A673 (cell line): ENCODE measurements around the gene FBRS. TPM values are rescaled to one million over a fixed set of nuclear protein-coding genes. Genes with fewer than 3 reads are reported as not detected.

ENCODE experiments used
- BruUV-seq: library from RNA; stranded (reverse); fragments of 400-500 nt; replicated peaks from 2 replicates; lab custom pipeline; 2021; lab: Mats Ljungman, UMichigan
- CTCF ChIA-PET: fragments of 300-600 bp; sonication (Branson Sonifier 250); formaldehyde crosslinking; loops from one replicate; lab custom pipeline; 2022; ENCODE audit warnings: antibody characterized with exemption; lab: Charles Lee
- POLR2A ChIA-PET: fragments of 300-600 bp; sonication (Branson Sonifier 250); formaldehyde crosslinking; loops from one replicate; lab custom pipeline; 2022; ENCODE audit warnings: antibody characterized with exemption; ENCODE audit not compliant: low non-redundant PET; lab: Charles Lee
- DNase-seq: peaks from one replicate; pipeline ENCODE4 v3.0.0-alpha.2; 2015; ENCODE audit warnings: low spot score
- H3K27ac ChIP-seq: fragments of 200-600 bp; sonication (generic); 2 replicates; pipeline ENCODE4 v1.5.1; 2016; ENCODE audit warnings: mixed run types, low read depth, mild to moderate bottlenecking, mixed read lengths, antibody characterized with exemption, low read length; ENCODE audit not compliant: poor library complexity, severe bottlenecking
- H3K27me3 ChIP-seq: fragments of 200-600 bp; sonication (generic); replicated peaks from 2 replicates; pipeline ENCODE4 v1.6.1; 2017; ENCODE audit warnings: mixed run types, low read depth, mild to moderate bottlenecking, mixed read lengths, antibody characterized with exemption, low read length; ENCODE audit not compliant: insufficient read depth, poor library complexity
- H3K36me3 ChIP-seq: fragments of 200-600 bp; sonication (generic); 2 replicates; pipeline ENCODE4 v1.6.1; 2016; ENCODE audit warnings: mixed run types, mild to moderate bottlenecking, mixed read lengths, antibody characterized with exemption, low read length; ENCODE audit not compliant: insufficient read depth, poor library complexity, severe bottlenecking
- H3K4me1 ChIP-seq: fragments of 200-600 bp; sonication (generic); 2 replicates; pipeline ENCODE4 v1.6.1; 2017; ENCODE audit warnings: mixed run types, mild to moderate bottlenecking, mixed read lengths, antibody characterized with exemption, low read length; ENCODE audit not compliant: insufficient read depth, poor library complexity, severe bottlenecking
- H3K4me3 ChIP-seq: fragments of 200-600 bp; sonication (generic); 2 replicates; pipeline ENCODE4 v1.5.1; 2016; ENCODE audit warnings: low read depth, mixed run types, mild to moderate bottlenecking, mixed read lengths, low read length; ENCODE audit not compliant: poor library complexity, severe bottlenecking
- H3K9me3 ChIP-seq: fragments of 200-600 bp; sonication (generic); 2 replicates; pipeline ENCODE4 v1.6.1; 2016; ENCODE audit warnings: mixed run types, low read depth, mild to moderate bottlenecking, mixed read lengths, antibody characterized with exemption, low read length; ENCODE audit not compliant: poor library complexity, severe bottlenecking
- CTCF ChIP-seq: fragments of 300-800, 200-600 bp; sonication (generic); conservative IDR thresholded peaks from 2 replicates; pipeline ENCODE4 v1.5.1; 2017; ENCODE audit warnings: low read depth, mild to moderate bottlenecking, antibody characterized with exemption, low read length, moderate library complexity, mixed read lengths
- EZH2 ChIP-seq: fragments of 200-600 bp; sonication (generic); IDR thresholded peaks from 2 replicates; pipeline ENCODE4 v1.6.1; 2017; ENCODE audit warnings: borderline replicate concordance, low read depth, mild to moderate bottlenecking, mixed read lengths, antibody characterized with exemption, low read length; ENCODE audit not compliant: poor library complexity, severe bottlenecking
- intact Hi-C: fragments of 100-400 bp; cut with micrococcal nuclease; formaldehyde crosslinking; loops from one replicate; pipeline ENCODE4 v1.10.0; 2022; ENCODE audit not compliant: unreplicated experiment
- total RNA-seq: library from RNA; stranded (reverse); gene quantifications from 2 replicates; pipeline ENCODE4 v1.2.3, GENCODE V29; 2021

The FBRS gene
- total RNA-seq, 1 experiment from 2014 or later, result 79.9 TPM

DNA sequence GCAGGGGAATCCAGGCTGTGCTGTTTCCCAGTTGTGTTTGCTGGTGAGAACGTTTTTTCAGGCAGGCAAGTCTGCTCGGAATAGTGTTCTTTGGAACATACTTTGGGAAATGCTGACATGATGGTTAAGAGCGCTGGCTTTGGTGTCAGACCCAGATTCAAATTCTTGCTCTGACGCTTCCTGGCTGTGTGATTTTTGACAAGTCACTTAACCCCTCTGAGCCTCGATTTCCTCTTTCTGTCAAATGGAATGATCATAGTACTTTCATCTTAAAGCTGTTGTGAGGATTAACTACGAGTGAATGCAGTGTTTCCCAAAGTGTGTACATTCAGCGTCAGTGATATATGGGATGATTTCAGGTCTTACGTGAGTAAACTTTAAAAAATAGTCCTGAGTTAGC, 4.8 kb downstream of the FBRS start:
- DNase-seq, result no peak
- intact Hi-C loops, result no loop called here
- Histone ChIP-seq H3K4me3 (no peak overlapping the region), H3K36me3 (peaks cover 65% of the 10 kb centered on the region), H3K27me3 (no peaks in the 10 kb centered on the region), H3K27ac (peak overlapping the region; percentile 30), H3K4me1 (peaks cover 12% of the 10 kb centered on the region), H3K9me3 (no peaks in the 10 kb centered on the region)
- TF ChIP-seq EZH2 (no peak), CTCF (no peak)
- ChIA-PET POLR2A (interaction anchor here (0.6 kb wide), 1 partner anchor 246 kb away, joined by 3 read pairs; no protein-coding TSS in a partner anchor), CTCF (no interaction called here)
- BruUV-seq, result no TSS peak

- no peaks in the 10 kb centered on the region for H3K9me3 ChIP-seq
- intact Hi-C loops, result no loop called here
- ChIA-PET POLR2A (no interaction called here), CTCF (no interaction called here)
- peaks cover 70% of the 10 kb centered on the region for H3K36me3 ChIP-seq
- no peak for DNase-seq
- H3K27me3 ChIP-seq, result no peaks in the 10 kb centered on the region
- TF ChIP-seq CTCF, result no peak
- no peak for TF ChIP-seq EZH2
- BruUV-seq, result no TSS peak
- H3K27ac ChIP-seq, result peak overlapping the region; percentile 30
- H3K4me1 ChIP-seq, result peaks cover 12% of the 10 kb centered on the region
- H3K4me3 ChIP-seq, result no peak overlapping the region
Observed at GRCh38 chr16:30663820-30664219, 5.6 kb downstream of the FBRS start.

GRCh38 chr16:30664616-30665109, 6.4 kb downstream of the FBRS start:
- Histone ChIP-seq H3K9me3 (no peaks in the 10 kb centered on the region), H3K36me3 (peaks cover 78% of the 10 kb centered on the region), H3K27ac (no peak overlapping the region), H3K4me3 (no peak overlapping the region), H3K27me3 (no peaks in the 10 kb centered on the region), H3K4me1 (peaks cover 12% of the 10 kb centered on the region)
- BruUV-seq, result no TSS peak
- intact Hi-C loops, result no loop called here
- CTCF ChIA-PET, result no interaction called here
- DNase-seq, result no peak
- POLR2A ChIA-PET, result no interaction called here
- TF ChIP-seq EZH2, result no peak
- TF ChIP-seq CTCF, result no peak
